ENCODE measurements around the gene PISD.

DNA sequence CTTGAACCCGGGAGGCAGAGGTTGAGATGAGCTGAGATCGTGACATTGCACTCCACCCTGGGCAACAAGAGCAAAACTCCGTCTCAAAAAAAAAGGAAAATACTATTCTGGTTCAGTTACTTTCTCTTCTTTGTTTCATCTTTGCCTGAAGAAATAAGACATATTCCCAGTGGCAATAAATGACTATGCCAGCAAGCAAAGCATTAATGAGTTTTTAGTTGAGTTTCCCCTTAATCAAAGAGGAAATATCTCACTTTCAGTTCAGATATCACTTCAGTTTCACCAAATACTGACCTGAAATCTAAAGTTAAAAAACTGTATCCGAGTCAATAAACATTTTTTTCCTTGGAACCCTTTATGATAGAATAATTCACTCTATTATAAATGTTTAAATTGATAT, 10.4 kb downstream of the PISD start:
- TF ChIP-seq, protein P1, sequence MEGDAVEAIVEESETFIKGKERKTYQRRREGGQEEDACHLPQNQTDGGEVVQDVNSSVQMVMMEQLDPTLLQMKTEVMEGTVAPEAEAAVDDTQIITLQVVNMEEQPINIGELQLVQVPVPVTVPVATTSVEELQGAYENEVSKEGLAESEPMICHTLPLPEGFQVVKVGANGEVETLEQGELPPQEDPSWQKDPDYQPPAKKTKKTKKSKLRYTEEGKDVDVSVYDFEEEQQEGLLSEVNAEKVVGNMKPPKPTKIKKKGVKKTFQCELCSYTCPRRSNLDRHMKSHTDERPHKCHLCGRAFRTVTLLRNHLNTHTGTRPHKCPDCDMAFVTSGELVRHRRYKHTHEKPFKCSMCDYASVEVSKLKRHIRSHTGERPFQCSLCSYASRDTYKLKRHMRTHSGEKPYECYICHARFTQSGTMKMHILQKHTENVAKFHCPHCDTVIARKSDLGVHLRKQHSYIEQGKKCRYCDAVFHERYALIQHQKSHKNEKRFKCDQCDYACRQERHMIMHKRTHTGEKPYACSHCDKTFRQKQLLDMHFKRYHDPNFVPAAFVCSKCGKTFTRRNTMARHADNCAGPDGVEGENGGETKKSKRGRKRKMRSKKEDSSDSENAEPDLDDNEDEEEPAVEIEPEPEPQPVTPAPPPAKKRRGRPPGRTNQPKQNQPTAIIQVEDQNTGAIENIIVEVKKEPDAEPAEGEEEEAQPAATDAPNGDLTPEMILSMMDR (IDR thresholded peaks at IDR 0.05) = no peak
- TF ChIP-seq POLR2A (IDR thresholded peaks at IDR 0.05) (no peak), POLR2AphosphoS5 (IDR thresholded peaks at IDR 0.05) (no peak)
